Measurements from ENCODE around the gene PLK4.

DNA sequence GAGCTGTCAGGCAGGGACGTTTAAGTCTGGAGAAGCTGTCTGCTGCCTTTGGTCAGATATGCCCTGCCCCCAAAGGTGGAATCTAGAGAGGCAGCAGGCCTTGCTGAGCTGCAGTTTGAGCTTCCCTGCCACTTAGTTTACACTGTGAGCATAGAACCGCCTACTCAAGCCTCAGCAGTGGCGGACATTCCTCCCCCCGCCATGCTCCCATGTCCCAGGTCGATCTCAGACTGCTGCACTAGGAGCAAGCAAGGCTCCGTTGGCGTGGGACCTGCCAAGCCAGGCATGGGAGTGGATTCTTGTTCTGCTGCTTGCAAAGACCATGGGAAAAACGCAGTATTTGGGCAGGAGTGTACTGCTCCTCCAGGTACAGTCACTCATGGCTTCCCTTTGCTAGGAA lies 24.3 kb downstream of the PLK4 start:
- TF ChIP-seq MAFK (IDR thresholded peaks at IDR 0.05; ENCODE audit: low read depth, low read length) (no peak), RFX5 (IDR thresholded peaks at IDR 0.05; ENCODE audit: low read depth, low read length) (no peak), RAD21 (IDR thresholded peaks at IDR 0.05; ENCODE audit: low read length) (no peak), USF2 (IDR thresholded peaks at IDR 0.05; ENCODE audit: low read depth, low read length) (no peak), BHLHE40 (IDR thresholded peaks at IDR 0.05; ENCODE audit: low read depth, low read length) (no peak), POLR2A (IDR thresholded peaks at IDR 0.05; ENCODE audit: low read depth, low read length) (no peak), FOS (IDR thresholded peaks at IDR 0.05; ENCODE audit: low read depth, low read length) (no peak), CHD1 (IDR thresholded peaks at IDR 0.05; ENCODE audit: low read depth, low read length) (no peak), ELK1 (IDR thresholded peaks at IDR 0.05; ENCODE audit: borderline replicate concordance, low read depth, low read length) (no peak), RCOR1 (IDR thresholded peaks at IDR 0.05; ENCODE audit: insufficient replicate concordance, low read length) (no peak), MAZ (IDR thresholded peaks at IDR 0.05; ENCODE audit: borderline replicate concordance, low read depth, low read length) (no peak), NFE2L2 (IDR thresholded peaks at IDR 0.05; ENCODE audit: low read depth, low read length) (no peak), CEBPB (IDR thresholded peaks at IDR 0.05; ENCODE audit: low read depth, low read length) (no peak)
- TF ChIP-seq, protein P1, sequence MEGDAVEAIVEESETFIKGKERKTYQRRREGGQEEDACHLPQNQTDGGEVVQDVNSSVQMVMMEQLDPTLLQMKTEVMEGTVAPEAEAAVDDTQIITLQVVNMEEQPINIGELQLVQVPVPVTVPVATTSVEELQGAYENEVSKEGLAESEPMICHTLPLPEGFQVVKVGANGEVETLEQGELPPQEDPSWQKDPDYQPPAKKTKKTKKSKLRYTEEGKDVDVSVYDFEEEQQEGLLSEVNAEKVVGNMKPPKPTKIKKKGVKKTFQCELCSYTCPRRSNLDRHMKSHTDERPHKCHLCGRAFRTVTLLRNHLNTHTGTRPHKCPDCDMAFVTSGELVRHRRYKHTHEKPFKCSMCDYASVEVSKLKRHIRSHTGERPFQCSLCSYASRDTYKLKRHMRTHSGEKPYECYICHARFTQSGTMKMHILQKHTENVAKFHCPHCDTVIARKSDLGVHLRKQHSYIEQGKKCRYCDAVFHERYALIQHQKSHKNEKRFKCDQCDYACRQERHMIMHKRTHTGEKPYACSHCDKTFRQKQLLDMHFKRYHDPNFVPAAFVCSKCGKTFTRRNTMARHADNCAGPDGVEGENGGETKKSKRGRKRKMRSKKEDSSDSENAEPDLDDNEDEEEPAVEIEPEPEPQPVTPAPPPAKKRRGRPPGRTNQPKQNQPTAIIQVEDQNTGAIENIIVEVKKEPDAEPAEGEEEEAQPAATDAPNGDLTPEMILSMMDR (conservative IDR thresholded peaks at IDR 0.05; ENCODE audit: low read depth, low read length), result no peak
